RWPE2 (cell line): Measurements from ENCODE around the gene ERI2.
"Not testable (repeated sequence)": the region's sequence is repeated elsewhere in the genome, so short reads cannot be mapped to it uniquely, and the experiment has no call there.

ENCODE experiments used
- ATAC-seq: fragments of 200-7000 bp; cut with Tn5 transposase; 3 replicates; pipeline ENCODE4 v1.9.1; 2021; ENCODE audit warnings: low read depth
- DNase-seq: peaks from one replicate; pipeline ENCODE4 v3.0.0-alpha.2; 2020; ENCODE audit warnings: low spot score
- H3K27ac ChIP-seq: fragments of 450-650 bp; 2 replicates; pipeline ENCODE4 v1.5.1; 2017; ENCODE audit warnings: mild to moderate bottlenecking; ENCODE audit not compliant: poor library complexity, severe bottlenecking
- H3K27me3 ChIP-seq: fragments of 250-450 bp; sonication (Bioruptor Pico); 2 replicates; pipeline ENCODE4 v1.5.1; 2021; ENCODE audit warnings: mild to moderate bottlenecking, moderate library complexity; ENCODE audit not compliant: insufficient read depth, poor library complexity, severe bottlenecking
- H3K36me3 ChIP-seq: fragments of 250-450 bp; sonication (Bioruptor Pico); 2 replicates; pipeline ENCODE4 v1.5.1; 2020; ENCODE audit warnings: low read depth, mild to moderate bottlenecking, moderate library complexity
- H3K4me1 ChIP-seq: fragments of 250-450 bp; sonication (Bioruptor Pico); 2 replicates; pipeline ENCODE4 v1.5.1; 2021; ENCODE audit warnings: mild to moderate bottlenecking, moderate library complexity; ENCODE audit not compliant: insufficient read depth, poor library complexity, severe bottlenecking
- H3K4me3 ChIP-seq: fragments of 250-450 bp; sonication (Bioruptor Pico); 2 replicates; pipeline ENCODE4 v1.5.1; 2021; ENCODE audit warnings: mild to moderate bottlenecking, moderate library complexity; ENCODE audit not compliant: severe bottlenecking
- H3K9me3 ChIP-seq: fragments of 250-450 bp; sonication (Bioruptor Pico); 2 replicates; pipeline ENCODE4 v1.5.1; 2021; ENCODE audit warnings: mild to moderate bottlenecking, moderate library complexity; ENCODE audit not compliant: severe bottlenecking
- CTCF ChIP-seq: fragments of 450-650 bp; IDR thresholded peaks from one replicate; pipeline ENCODE4 v1.5.1; 2017; ENCODE audit warnings: mild to moderate bottlenecking, moderate library complexity; ENCODE audit not compliant: poor library complexity, severe bottlenecking

ERI2 gene

GRCh38 chr16:20768121-20768520, 38.2 kb downstream of the ERI2 start:
- Histone ChIP-seq H3K36me3 (no peaks in the 10 kb centered on the region), H3K27ac (no peak overlapping the region), H3K4me3 (no peak overlapping the region), H3K9me3 (no peaks in the 10 kb centered on the region), H3K27me3 (no peaks in the 10 kb centered on the region), H3K4me1 (no peaks in the 10 kb centered on the region)
- no peak for ATAC-seq
- DNase-seq, result no peak
- no peak for TF ChIP-seq CTCF

DNA sequence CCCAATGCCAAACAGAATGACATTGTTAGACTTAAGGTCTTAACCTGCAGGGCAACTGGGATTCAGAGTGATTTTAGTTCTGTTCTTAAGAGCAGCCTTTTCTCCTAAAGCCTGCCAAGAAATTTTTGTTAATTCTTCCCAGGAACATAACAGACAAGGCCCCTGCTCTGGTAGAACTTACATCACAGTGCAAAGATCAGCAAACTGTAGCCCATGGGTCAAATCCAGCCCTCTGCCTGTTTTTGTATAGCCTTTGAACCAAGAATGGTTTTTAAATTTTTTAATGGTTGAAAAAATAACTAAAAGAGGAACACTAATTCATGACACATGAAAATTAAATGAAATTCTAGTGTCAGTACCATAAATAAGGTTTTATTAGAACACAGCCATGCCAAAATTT, 38.7 kb downstream of the ERI2 start:
- H3K27me3 ChIP-seq, result no peaks in the 10 kb centered on the region
- no peaks in the 10 kb centered on the region for H3K9me3 ChIP-seq
- DNase-seq, result no peak
- H3K4me1 ChIP-seq, result no peaks in the 10 kb centered on the region
- no peak for ATAC-seq
- TF ChIP-seq CTCF, result no peak
- no peak overlapping the region for H3K27ac ChIP-seq
- no peaks in the 10 kb centered on the region for H3K36me3 ChIP-seq
- H3K4me3 ChIP-seq, result no peak overlapping the region

DNA sequence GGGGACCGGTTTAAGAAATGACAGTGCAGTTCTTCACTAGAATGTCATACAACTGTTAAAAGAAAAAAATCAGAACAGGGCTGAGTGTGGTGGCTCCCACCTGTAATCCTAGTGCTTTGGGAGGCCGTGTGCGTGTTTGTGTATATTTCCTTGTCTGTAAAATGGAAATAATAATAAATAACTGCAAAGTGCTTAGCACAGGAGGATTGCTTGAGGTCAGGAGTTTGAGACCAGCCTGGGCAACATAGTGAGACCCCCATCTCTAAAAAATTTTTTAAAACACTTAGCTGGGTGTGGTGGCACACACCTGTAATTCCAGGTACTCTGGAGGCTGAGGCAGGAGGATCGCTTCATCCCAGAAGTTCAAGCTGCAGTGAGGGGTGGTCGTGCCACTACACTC, 40.0 kb downstream of the ERI2 start:
- H3K27ac ChIP-seq, result no peak overlapping the region
- no peaks in the 10 kb centered on the region for H3K27me3 ChIP-seq
- H3K4me3 ChIP-seq, result no peak overlapping the region
- H3K9me3 ChIP-seq, result no peaks in the 10 kb centered on the region
- no peak for ATAC-seq
- H3K36me3 ChIP-seq, result no peaks in the 10 kb centered on the region
- DNase-seq, result no peak
- H3K4me1 ChIP-seq, result no peaks in the 10 kb centered on the region
- TF ChIP-seq CTCF, result no peak

GRCh38 chr16:20765732-20766131, 40.5 kb downstream of the ERI2 start:
- ATAC-seq (no peak), DNase-seq (no peak)
- H3K4me1 ChIP-seq, result no peaks in the 10 kb centered on the region
- TF ChIP-seq CTCF, result no peak
- no peak overlapping the region for H3K4me3 ChIP-seq
- no peaks in the 10 kb centered on the region for H3K9me3 ChIP-seq
- H3K27me3 ChIP-seq, result no peaks in the 10 kb centered on the region
- H3K27ac ChIP-seq, result no peak overlapping the region
- H3K36me3 ChIP-seq, result no peaks in the 10 kb centered on the region

- H3K27ac ChIP-seq, H3K36me3 ChIP-seq, H3K4me3 ChIP-seq, H3K27me3 ChIP-seq, ATAC-seq, DNase-seq, H3K9me3 ChIP-seq, H3K4me1 ChIP-seq: not testable (repeated sequence)
Measured at GRCh38 chr16:20764448-20764847, 41.8 kb downstream of the ERI2 start.
